Nucleus accumbens (tissue), 56 donors: Measurements from ENCODE around the gene KREMEN2.

ENCODE experiments used
- DNase-seq, 56 donors: peaks; one replicate each; lab custom pipeline; 2025; lab: John Stamatoyannopoulos, UW

Gene KREMEN2

DNA sequence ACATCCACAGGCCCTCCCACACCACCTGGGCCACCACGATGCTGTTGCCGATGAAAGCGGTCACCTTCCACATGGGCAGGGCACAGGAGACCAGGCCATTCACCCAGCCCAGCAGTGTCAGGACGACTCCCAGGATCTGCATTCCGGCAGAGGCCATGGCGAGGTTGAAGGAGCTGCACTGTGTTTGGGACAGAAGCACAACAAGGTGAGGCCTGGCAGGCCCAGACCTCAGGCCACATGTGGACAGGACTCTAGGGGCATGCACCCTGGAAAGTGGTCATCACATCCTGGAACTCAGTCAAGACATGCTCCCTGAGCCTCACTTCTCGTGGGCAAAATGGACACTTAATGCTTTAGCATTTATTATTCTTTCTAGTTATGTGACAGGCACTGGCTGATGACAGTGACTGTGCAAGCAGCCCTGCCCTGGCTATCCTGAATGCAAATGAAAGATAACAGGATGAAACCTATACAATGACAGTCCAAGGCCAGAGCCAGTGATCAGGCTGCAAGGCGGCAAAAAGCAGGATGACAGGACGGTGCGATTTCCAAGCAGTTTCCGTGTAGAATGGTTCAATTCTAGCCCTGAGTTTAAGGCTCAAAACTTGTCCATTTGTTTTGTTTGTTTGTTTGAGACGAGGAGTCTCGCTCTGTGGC lies 51.9 kb downstream of the KREMEN2 start:
- no peak for DNase-seq

DNA sequence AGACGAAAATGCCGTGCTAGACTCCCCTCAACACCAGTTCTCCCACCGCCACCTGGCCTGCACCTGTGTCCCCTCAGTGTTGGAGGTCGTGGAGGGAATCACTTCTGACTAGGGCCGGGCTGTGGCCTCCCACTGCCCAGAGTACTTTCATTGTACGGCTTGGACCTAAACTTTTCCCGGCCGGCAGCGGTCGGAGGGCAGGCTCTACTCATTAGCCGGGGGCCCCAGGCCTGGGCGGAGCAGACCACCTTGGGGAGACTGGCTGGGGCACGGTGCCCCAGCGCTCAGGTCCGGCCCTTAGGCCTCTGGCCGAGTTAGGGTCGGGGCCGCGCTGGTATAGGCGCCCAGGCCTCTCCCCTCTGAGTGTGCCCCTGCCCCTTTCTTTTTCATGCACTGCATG lies 53.3 kb downstream of the KREMEN2 start:
- DNase-seq, result no peak
